Natural killer cell (primary cell): ENCODE results near the gene CADM2. TPM values are rescaled to one million over a fixed set of nuclear protein-coding genes. Genes with fewer than 3 reads are reported as not detected.

Source experiments
- ATAC-seq, 3 donors: fragments of 150-1000 bp in 2 of 3; fragments of 200-7000 bp in 1 of 3; cut with Tn5 transposase; 1 replicate in 1 of 3; 2 replicates in 2 of 3; pipeline ENCODE4 v1.10.0; 2021; ENCODE audit warnings: mild to moderate bottlenecking in 2 of 3, moderate library complexity in 2 of 3
- DNase-seq, 2 donors: peaks; one replicate each; pipeline versions ENCODE4 v3.0.0 to v3.0.0-alpha.2; 2013 to 2021; ENCODE audit warnings: mixed read lengths in 1 of 2
- H3K27ac ChIP-seq: one replicate; pipeline ENCODE4 v1.5.1; 2013; ENCODE audit warnings: mild to moderate bottlenecking, low read length
- H3K27me3 ChIP-seq: one replicate; pipeline ENCODE4 v1.6.1; 2013; ENCODE audit warnings: low read length; ENCODE audit not compliant: control insufficient read depth, insufficient read depth
- H3K36me3 ChIP-seq: one replicate; pipeline ENCODE4 v1.6.1; 2013; ENCODE audit warnings: low read length; ENCODE audit not compliant: control insufficient read depth, insufficient read depth
- H3K4me1 ChIP-seq: one replicate; pipeline ENCODE4 v1.6.1; 2013; ENCODE audit warnings: low read length; ENCODE audit not compliant: control insufficient read depth, insufficient read depth
- H3K4me3 ChIP-seq: one replicate; pipeline ENCODE4 v1.5.1; 2013; ENCODE audit warnings: low read length
- H3K9me3 ChIP-seq: one replicate; pipeline ENCODE4 v1.6.1; 2013; ENCODE audit warnings: low read length; ENCODE audit not compliant: control insufficient read depth, insufficient read depth
- H3K27ac Mint-ChIP-seq, 2 donors: one replicate each; pipeline ENCODE4 v1.8.0; 2022; ENCODE audit warnings: mild to moderate bottlenecking in 2 of 2, mixed read lengths in 2 of 2, moderate library complexity in 1 of 2
- H3K27me3 Mint-ChIP-seq, 2 donors: one replicate each; pipeline ENCODE4 v1.8.0; 2022; ENCODE audit warnings: low read depth in 2 of 2, mixed read lengths in 2 of 2
- H3K36me3 Mint-ChIP-seq: one replicate; pipeline ENCODE4 v1.8.0; 2022; ENCODE audit warnings: mixed read lengths
- H3K4me1 Mint-ChIP-seq, 2 donors: one replicate each; pipeline ENCODE4 v1.8.0; 2022; ENCODE audit warnings: mixed read lengths in 2 of 2
- H3K4me3 Mint-ChIP-seq: one replicate; pipeline ENCODE4 v1.8.0; 2022; ENCODE audit warnings: mild to moderate bottlenecking, moderate library complexity, mixed read lengths
- H3K9me3 Mint-ChIP-seq, 2 donors: one replicate each; pipeline ENCODE4 v1.8.0; 2022; ENCODE audit warnings: mixed read lengths in 2 of 2
- CTCF ChIP-seq: fragments of 200-600 bp; IDR thresholded peaks from one replicate; pipeline ENCODE4 v1.8.0; 2022; ENCODE audit warnings: antibody characterized with exemption
- WGBS: methylation state at CpG from one replicate; pipeline ENCODE4 v1.1.7; 2013; ENCODE audit warnings: missing lambda C conversion rate; ENCODE audit not compliant: insufficient coverage; 5-methylcytosine and 5-hydroxymethylcytosine counted together
- intact Hi-C: fragments of 100-400 bp; cut with micrococcal nuclease; formaldehyde crosslinking; loops from one replicate; pipeline ENCODE4 v1.14.2; 2022
- total RNA-seq, 4 donors: library from RNA; stranded (reverse); fragments of 120-200 nt in 1 of 4; gene quantifications; one replicate each; pipeline versions ENCODE4 v1.2.3 to v1.2.4, GENCODE V29; 2013 to 2022

CADM2 gene
- total RNA-seq, 3 donors from 2014 or later (not counting 1 experiment from before 2014, with no cell fraction given): 0.07 TPM; not detected in 2

DNA sequence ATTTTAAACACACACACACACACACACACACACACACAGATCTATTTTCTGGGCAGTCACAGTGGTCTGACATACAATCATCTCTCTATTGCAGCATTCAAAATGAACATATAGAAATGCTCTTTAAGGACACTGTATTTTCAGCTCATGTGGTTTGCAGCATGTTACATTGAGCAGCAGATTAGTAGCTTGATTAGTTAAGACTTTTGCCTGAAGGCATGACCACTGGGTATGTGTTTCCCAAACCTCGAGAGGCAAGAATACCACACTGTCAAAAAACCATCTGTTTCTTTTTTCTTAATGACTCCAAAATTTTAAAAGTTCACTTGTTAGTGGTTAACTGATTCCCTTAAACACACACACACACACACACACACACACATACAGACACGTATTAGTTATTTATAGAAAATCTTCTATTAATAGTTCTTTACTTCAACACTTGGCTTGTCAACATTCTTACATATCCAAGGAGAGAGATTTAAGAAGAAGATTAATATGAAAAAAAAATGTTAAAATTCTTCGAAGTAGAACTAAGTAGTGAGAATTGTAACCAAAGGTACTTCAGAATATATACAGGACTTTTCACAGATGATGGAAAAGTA, 518.2 kb downstream of the CADM2 start:
- DNase-seq: no peak
- Histone ChIP-seq H3K36me3 (no peaks in the 10 kb centered on the region), H3K27ac (no peak overlapping the region), H3K4me1 (no peaks in the 10 kb centered on the region), H3K27me3 (no peaks in the 10 kb centered on the region), H3K4me3 (no peak overlapping the region), H3K9me3 (no peaks in the 10 kb centered on the region)
- Mint-ChIP-seq H3K4me3 (no peak overlapping the region), H3K36me3 (no peaks in the 10 kb centered on the region), H3K9me3 (peaks cover 4 to 5% of the 10 kb centered on the region in 2 donors), H3K27me3 (no peaks in the 10 kb centered on the region), H3K4me1 (no peaks in the 10 kb centered on the region), H3K27ac (no peak overlapping the region)
- WGBS: 80% methylated on average over 1 of the region's 3 CpGs
- no peak for TF ChIP-seq CTCF
- ATAC-seq: no peak
- intact Hi-C loops: no loop called here

- Mint-ChIP-seq H3K27ac (no peak overlapping the region), H3K4me3 (no peak overlapping the region), H3K27me3 (no peaks in the 10 kb centered on the region), H3K9me3 (peaks cover 2 to 5% of the 10 kb centered on the region in 2 donors), H3K4me1 (no peaks in the 10 kb centered on the region), H3K36me3 (no peaks in the 10 kb centered on the region)
- intact Hi-C loops: no loop called here
- ATAC-seq (no peak), DNase-seq (no peak)
- H3K9me3 ChIP-seq: no peaks in the 10 kb centered on the region
- no peak overlapping the region for H3K27ac ChIP-seq
- WGBS: 95% methylated on average over 3 of the region's 5 CpGs
- no peaks in the 10 kb centered on the region for H3K36me3 ChIP-seq
- H3K4me3 ChIP-seq: no peak overlapping the region
- no peaks in the 10 kb centered on the region for H3K4me1 ChIP-seq
- no peaks in the 10 kb centered on the region for H3K27me3 ChIP-seq
- TF ChIP-seq CTCF: no peak
Measured at GRCh38 chr3:85481411-85482212, 522.8 kb downstream of the CADM2 start.

DNA sequence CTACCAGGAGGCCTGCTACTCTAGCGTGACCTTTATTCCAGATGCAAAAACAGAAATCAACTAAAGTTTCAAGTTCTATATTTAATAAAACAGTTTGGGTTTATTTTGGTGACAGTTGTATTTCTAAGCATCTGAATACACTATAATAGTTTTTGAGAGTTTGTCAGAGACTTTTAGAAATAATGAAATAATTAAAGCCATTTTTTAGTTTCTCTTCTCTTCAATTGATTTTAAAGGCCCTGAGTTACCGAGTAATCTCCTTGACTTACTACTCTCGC, 523.4 kb downstream of the CADM2 start:
- Mint-ChIP-seq H3K9me3 (peaks cover under 1 to 7% of the 10 kb centered on the region in 2 donors), H3K27me3 (no peaks in the 10 kb centered on the region), H3K4me1 (no peaks in the 10 kb centered on the region), H3K4me3 (no peak overlapping the region), H3K36me3 (no peaks in the 10 kb centered on the region), H3K27ac (no peak overlapping the region)
- TF ChIP-seq CTCF: no peak
- ATAC-seq (no peak), DNase-seq (no peak)
- Histone ChIP-seq H3K36me3 (no peaks in the 10 kb centered on the region), H3K27ac (no peak overlapping the region), H3K4me3 (no peak overlapping the region), H3K9me3 (no peaks in the 10 kb centered on the region), H3K27me3 (no peaks in the 10 kb centered on the region), H3K4me1 (no peaks in the 10 kb centered on the region)
- 87% methylated on average over 3 of the region's 3 CpGs for WGBS
- intact Hi-C loops: no loop called here
